GM21381 (cell line): ENCODE measurements around the gene ARL8B.
"Not testable (repeated sequence)": the region's sequence is repeated elsewhere in the genome, so short reads cannot be mapped to it uniquely, and the experiment has no call there.

ENCODE experiments used
- ATAC-seq: cut with Tn5 transposase; IDR thresholded peaks from one replicate; pipeline ENCODE4 v1.9.1; 2021; ENCODE audit warnings: mild to moderate bottlenecking, moderate library complexity; ENCODE audit not compliant: unreplicated experiment

The ARL8B gene

DNA sequence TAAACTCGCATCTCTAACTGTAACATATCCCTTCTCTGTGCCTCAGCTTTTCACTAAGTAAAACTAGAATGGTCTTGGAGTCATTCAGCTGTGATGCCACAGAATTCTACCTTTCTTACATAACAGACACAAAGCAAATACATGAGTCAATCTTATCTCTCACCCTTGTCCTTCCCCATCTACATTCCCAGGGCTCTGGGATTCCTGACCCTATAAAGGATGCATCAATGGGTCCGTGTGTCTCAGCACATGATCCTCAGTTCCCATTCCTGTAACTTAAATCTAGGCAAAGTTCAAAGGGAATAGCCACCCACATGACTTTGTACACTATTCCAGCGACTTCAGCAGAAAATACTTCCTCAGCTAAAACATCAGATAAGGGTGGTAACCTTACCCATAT is 11.8 kb upstream of the ARL8B start:
- no peak for ATAC-seq

DNA sequence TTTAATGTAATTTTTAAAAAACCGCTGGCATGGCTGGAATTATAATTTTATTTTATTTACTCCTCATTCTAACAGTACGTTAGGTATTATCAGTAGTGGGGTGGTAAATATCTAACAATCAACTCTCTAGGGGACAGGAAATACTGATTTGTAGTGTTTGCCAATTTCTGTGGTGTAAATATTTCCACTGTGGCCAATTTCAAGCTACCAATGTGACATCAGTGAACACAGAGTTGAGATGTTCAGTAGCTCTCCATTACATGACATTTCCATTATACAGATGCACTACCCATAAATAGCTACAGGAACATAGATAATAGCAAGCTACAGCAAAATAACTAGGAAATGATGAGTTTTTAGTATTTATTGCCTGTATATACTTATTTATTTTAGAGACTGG is 10.0 kb upstream of the ARL8B start:
- ATAC-seq = no peak

DNA sequence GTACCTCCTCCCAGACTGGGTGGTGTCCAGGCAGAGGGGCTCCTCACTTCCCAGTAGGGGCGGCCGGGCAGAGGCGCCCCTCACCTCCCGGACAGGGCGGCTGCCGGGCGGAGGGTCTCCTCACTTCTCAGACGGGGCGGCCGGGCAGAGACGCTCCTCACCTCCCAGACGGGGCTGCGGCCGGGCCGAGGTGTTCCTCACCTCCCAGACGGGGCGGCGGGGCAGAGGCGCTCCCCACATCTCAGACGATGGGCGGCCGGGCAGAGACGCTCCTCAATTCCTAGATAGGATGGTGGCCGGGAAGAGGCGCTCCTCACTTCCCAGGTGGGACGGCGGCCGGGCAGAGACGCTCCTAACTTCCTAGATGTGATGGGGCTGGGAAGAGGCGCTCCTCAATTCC is 8.4 kb upstream of the ARL8B start:
- ATAC-seq = not testable (repeated sequence)

DNA sequence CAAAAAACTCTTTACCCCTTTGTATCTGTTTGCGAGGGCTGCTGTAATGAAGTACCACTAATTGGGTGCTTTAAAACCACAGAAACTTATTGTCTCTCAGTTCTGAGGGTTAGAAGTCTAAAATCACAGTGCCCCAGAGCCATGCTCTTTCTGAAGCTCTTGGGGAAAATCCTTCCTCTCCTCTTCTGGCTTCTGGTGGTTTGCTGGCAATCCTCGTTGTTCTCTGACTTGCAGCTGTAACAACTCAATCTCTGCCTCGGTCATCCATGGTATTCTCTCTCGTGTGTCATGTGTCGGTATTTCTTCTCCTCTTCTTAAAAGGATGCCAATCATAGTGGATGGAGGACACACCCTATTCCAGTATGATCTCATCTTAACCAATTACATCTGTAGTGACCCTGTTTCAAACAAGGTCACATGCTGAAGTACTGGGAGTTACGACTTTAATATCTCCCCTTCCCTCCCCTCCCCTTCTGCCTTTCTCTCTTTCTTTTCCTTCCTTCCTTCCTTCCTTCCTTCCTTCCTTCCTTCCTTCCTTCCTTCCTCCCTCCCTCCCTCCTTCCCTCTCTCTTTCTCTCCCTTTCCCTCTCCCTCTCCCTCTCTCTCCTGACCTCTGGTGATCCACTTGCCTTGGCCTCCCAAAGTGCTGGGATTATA is 6.5 kb upstream of the ARL8B start:
- peak; percentile 66 for ATAC-seq

DNA sequence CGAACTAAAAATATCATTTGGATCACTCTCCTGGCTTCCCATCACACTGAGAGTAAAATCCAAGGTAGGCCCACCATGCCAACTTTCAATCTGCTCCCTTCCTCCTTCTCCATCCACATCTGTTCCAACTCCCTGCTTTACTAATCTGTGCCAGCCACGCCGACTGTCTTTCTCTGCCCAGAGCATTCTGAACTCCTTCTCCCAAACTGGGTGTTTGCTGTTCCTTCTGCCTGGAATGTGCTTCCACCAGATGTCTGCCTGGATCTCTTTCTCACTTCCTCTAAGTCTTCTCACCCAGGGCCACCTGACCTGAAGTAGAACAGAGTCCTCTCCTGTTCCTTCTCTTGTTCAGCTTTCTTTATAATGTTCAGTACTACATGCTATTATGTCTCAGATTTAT is 5.6 kb upstream of the ARL8B start:
- ATAC-seq = no peak

DNA sequence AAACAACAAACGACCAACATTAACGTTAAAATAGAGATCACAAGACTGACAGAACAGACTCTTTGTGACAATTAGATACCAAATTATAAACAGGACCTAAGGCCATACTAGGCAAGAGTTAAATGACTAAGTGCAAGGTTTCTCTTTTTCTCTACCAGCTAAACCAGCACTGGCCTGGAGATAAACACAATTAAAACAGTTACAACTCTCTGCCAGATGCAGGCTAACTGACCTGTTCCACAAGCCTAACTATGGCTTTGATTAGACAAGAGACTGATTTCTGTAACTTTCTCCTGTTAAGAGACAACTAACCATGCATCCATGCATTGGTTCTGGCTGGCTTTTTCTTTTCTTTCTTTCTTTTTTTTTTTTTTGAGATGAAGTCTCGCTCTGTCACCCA is 1.6 kb upstream of the ARL8B start:
- no peak for ATAC-seq

DNA sequence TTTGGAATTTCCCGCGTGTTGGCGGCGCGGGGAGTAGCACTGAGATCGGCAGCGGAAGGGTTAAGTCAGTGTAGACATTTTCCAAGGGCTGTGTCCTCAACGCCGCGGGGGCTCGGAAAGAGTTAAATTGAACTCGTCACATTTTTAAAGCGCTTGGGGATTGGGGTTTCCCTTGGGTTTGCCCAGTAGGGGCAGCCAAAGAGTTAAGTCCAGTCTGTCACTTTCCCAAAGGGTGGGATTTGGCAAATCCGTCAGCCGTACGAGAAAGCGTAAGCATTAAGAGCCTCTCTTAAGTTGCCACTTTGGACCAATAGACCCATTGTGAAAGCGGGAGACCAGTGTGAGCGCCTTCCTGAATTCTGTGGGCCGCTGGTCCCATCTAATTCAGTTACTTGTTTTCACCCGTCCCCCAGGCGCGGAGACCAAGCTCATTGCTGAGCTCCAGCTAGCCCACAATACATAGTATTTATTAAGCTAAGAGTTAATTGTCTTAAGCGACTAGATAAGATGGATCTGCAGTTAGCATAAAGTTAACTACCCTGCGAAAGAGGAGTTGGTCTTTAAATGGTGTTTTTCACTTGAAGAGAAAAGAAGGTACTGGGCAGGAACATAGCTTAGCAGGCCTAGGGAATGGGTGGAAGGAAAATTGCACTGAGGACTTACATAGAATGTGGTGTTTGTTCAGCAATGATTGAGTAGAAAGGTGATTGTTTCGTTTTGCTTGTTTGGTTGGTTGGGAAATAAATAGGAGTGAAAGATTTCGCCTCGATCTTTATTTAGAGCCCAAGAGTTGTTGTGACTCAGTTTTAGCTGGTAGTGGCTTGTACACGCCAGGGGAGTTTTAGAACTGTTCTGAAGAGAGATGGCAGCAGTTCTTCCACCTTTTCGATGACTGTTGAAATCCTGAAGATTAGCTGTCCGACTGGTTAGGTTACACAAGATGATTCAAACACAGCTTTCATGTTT is 932 bp downstream of the ARL8B start:
- ATAC-seq = peak; percentile 11

DNA sequence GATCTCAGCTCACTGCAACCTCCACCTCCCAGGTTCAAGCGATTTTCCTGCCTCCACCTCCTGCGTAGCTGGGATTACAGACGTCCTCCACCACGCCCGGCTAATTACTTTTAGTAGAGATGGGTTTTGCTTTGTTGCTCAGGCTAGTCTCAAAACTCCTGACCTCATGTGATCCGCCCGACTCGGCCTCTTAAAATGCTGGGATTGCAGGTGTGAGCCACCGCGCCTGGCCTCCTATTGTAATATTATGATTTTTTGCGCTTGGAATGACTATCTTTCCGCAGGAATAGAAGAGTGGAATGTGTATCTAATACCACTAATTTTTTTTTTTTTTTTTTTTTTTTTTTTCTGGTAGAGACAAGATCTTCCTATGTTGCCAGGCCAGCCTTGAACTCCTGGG is 1.8 kb downstream of the ARL8B start:
- ATAC-seq = no peak

DNA sequence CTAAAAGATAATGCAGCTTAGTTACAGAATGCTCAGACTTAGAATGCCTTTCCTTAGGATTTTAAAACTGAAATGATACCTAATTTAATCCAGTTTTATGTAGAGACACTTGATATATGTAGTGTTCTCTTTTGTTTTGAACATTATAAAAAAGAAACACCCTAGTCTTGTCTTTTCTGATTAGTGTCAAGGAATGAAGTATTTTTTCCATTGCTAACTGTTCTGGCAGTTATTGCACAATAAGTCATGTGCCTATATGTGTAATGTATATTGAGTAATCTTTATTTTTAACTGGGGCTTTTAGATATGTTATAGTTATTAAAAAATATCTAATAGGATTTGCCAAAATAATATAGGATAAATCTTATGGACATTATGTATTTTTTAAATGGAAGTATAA is 4.5 kb downstream of the ARL8B start:
- no peak for ATAC-seq

DNA sequence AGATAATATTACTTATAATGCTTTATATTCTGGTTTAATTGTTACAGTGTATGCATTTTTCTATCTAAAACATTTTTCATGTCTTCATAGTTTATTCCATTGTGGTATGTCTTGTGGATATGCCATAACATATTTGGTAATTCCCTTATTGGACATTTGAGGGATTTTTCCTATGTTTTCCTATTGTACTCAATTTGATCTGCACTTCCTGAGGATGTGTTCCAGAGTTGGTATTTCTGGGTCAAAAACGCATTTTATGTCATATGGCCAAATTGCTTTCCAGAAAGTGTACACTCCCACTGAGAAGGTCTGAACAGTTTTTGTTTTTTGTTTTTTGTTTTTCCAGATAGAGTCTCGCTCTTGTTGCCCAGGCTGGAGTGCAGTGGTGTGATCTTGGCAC is 6.8 kb downstream of the ARL8B start:
- no peak for ATAC-seq

DNA sequence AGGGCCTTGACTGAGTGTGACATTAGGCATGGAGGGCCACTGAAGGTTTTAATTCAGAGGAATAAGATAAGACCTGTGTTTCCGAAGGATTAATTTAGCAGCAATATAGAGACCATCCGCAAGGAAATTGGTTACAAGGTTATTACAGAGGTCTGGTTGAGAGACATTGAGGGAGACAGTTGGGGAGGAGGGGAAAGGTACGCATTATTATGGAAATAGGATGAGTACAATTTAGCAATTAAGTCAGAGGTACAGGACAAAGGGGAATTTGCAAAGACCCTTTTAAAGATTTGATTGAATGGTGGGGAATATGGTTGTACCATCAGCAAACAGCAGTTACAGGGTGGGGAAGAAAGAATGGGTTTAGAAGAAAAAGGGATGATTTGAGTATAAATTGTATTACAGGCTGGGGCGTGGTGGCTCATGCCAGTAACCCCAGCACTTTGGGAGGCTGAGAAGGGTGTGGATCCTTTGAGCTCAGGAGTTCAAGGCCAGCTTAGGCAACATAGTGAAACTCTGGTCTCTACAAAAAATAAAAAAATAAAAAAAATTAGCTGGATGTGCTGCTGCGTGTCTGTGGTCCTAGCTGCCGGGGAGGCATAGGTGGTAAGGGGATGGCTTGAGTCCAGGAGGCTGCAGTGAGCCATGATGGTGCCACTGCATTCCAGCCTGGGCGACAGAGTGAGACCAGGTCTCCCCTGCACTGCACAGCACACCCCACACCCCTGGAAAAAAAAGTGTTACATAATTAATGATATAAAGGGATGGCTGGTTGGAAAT is 11.3 kb downstream of the ARL8B start:
- ATAC-seq = no peak

DNA sequence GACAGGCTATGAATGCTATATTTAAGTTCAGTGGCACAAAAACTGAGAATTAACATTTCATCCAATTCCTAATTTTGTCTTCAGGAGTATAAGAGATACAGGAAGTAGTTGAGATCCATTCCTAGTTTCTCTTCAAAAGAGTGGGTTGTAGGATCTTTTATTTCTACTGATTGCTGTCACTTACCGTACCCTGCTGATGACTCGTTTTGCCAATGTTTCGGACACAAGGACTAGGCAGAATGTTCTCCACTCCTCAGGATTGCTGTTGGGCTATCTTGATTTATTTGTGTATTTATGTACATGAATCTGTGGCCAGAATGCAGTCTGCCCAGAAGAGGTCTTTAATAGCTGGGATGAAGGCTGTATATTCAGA is 11.9 kb downstream of the ARL8B start:
- no peak for ATAC-seq

DNA sequence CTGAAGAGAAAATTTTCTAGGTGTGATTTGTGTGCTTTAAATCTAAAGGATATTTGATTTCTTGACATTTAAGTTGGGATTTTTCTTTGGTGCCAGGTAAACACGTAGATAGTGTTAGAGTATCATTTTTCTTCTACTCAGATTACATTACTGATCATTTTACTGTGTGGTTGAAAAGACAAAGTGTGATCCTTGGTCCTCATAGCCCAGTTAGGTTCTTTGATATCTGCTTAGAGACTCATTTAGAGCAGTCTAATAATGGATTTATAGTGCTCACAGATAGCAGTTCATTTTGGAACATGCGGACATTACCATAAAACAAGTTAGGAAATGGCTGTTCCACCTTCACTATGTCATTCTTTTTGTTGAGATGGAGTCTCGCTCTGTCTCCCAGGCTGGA is 12.4 kb downstream of the ARL8B start:
- no peak for ATAC-seq

DNA sequence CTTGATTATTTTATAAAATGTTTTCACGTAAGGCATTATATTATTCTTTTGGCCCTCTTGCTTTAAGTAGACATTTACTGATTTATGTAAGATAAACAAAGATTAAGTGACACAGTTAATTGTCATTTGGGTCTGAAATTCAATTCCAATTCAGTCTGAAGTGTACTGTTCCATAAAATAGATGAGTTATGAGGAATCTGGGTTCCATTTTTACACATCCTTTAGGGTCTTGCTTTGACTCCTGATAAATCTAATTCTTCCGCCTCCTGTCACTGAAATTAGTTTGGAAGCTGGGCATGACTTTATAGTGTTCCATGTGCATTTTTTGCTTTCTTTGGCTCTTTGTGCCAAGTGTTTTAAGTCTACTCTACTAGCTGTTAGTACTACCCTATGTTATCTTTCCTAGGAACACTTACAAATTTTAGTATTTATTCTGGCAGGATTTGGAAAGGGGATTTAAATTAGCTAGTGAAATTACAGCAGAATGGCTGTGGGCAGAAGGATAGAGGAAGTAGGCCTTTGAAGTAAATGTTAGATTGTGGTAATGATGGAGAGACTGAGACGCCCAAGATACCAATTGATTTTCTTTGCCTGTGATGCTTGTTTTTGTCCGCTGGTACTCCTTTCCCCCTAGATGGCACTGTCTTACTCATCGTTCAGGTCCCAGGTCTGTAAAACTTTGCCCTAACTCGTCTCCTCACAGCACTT is 14.3 kb downstream of the ARL8B start:
- ATAC-seq = peak; percentile 66

DNA sequence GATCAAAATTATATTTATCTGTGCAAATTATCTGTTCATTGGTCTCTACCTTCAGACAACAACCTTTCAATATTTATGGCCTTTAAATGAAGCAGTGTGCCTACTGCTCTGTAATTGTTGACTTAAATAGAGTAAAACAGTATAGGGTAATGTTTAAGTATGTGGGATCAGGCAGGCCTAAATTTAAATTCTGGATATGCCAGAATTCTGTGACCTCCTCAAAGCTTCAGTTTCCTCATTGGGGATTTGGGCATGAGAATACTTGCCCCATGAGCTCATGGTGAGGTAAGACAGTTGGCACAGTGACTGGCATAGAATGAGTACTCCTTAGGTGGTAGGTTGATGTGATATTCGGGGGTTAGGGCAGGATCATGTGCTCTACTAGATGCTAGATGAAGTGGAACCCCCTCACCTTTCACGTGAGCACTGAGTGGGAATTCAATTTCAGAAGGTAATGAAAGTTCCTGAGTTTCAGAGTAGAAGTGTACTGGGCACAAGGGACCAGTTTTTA is 14.9 kb downstream of the ARL8B start:
- peak; percentile 24 for ATAC-seq

DNA sequence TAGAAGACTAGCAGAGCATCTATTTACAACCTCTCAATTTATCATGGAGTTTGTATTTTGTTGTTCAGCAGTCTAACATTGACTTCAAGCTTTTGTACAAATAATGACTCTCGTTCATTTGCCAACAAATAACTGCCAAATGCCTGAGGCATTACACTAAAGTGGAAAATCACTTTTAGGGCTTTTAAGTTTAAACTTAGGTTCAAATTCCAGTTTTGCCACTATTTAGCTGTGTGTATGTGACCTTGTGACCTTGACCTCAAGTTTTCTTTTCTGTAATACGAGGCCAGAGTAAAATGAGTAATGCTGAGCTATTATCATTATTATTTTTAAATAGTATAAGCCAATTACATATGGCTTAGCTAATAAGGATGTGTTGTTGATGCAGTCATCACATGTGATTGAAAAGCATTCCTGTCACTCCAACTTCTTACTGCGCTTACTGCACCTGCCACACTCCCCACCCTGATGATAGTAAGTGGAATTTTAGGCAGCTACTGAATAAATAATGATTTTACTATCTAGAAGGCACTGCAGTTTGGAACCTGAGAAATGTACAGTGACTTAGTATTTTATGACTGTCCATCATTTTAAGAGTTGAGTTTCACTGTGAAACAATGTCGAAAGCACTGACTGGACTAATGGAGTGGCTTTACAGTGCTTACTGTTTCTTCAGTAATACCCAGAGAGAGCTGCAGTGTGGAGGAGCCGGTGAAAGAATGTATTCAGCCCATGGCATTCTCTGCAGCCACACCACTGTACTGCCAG is 16.3 kb downstream of the ARL8B start:
- ATAC-seq = no peak

DNA sequence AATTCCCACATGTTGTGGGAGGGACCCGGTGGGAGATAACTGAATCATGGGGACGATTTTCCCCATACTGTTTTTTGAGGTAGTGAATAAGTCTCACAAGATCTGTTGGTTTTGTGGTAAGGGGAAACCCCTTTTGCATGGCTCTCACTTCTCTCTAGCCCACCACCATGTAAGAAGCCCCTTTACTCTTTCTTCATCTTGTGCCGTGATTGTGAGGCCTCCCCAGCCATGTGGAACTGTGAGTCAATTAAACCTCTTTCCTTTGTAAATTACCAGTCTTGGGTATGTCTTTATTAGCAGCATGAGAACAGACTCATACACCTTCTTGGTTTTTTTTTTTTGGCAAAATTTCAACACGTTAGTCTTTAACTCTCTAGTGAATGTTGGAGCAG is 18.1 kb downstream of the ARL8B start:
- ATAC-seq = peak; percentile 35

DNA sequence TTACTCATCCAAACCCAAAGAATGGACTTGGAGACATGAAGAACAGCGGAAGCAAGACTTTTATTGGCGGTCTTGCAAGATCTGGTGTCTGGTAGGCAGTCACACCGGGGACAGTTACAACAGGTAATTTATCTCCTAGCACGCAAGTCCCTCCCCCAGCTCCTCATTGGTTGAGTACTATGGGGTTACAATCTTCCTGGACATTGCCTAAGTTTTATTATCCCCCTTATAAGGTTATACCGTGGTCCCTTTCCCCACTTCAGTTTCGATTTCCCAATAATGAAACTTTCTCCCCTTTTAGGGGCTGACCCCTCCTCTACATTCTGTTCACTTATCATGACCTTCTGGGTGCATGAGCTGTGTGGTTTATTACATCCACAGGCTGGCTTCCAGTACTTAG is 18.7 kb downstream of the ARL8B start:
- ATAC-seq = no peak

DNA sequence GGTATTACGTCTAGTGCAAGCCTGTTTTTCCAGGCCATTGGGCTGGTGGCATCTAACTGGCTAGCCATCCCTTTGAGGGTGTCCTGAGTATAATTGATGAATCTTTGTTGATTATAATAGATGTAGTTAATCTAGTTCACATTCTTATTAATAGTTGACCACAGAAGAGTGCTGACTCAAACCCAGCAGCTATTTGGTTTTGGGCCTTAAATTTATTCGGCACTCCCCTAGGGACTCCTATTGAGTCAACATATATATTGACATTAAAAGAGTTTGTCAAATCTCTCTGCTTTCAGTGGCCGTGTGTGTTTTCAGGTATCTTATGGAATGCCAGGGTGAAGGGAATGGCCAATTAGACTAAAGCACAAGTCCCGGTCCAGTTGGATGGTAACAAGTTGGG is 19.7 kb downstream of the ARL8B start:
- no peak for ATAC-seq

DNA sequence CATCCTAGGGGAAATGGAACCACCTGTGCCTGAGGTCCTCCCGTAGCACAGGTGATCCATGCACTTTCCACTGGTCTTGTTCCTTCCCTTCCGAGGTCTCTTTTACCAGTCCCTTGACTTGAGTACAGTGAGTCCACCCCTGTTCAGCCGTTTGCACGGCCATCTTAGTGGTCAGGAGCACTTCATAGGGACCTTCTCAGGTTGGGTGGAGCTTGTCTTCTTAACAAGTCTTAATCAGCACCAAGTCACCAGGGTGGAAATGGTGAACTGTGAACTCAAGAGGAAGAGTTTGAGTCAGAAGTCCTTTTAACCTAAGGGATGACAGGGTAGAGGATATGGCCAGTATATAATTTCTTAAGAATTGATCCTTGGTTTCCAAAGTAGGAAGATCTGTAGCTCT is 21.4 kb downstream of the ARL8B start:
- no peak for ATAC-seq
